Measurements from ENCODE around the gene TSFM.

DNA sequence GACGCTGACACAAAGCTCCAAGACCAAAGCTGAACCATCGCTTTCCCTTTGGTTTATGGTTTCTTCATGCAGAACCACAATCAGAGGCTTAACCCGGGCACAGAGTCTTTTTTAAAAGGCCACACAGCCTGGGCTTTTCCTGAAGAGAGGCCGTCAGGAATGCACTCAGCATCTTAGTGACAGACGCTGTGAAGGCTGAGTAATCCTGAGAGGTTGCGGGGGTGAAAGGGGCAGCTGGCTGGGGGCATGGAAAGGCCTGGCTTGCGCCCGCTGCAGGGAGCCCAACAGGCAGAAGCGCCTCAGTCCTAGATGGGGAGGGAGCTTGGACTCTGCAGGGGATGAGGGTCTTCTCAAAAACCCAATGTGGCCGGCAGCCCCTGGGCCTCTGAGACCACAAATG is 50.4 kb downstream of the TSFM start:
- TF ChIP-seq, protein P1, sequence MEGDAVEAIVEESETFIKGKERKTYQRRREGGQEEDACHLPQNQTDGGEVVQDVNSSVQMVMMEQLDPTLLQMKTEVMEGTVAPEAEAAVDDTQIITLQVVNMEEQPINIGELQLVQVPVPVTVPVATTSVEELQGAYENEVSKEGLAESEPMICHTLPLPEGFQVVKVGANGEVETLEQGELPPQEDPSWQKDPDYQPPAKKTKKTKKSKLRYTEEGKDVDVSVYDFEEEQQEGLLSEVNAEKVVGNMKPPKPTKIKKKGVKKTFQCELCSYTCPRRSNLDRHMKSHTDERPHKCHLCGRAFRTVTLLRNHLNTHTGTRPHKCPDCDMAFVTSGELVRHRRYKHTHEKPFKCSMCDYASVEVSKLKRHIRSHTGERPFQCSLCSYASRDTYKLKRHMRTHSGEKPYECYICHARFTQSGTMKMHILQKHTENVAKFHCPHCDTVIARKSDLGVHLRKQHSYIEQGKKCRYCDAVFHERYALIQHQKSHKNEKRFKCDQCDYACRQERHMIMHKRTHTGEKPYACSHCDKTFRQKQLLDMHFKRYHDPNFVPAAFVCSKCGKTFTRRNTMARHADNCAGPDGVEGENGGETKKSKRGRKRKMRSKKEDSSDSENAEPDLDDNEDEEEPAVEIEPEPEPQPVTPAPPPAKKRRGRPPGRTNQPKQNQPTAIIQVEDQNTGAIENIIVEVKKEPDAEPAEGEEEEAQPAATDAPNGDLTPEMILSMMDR (IDR thresholded peaks at IDR 0.05), result no peak
- no peak for TF ChIP-seq POLR2A (IDR thresholded peaks at IDR 0.05)
